ENCODE data around the gene NSMF. TPM values are rescaled to one million over a fixed set of nuclear protein-coding genes. Genes with fewer than 3 reads are reported as not detected.

NSMF gene
- total RNA-seq, 3 donors from 2014 or later (not counting 1 experiment from before 2014, with no cell fraction given): 78.1 to 111 (median 87.8) TPM

GRCh38 chr9:137458194-137459151 lies 661 bp downstream of the NSMF start:
- Histone ChIP-seq H3K9me3 (ENCODE audit: control insufficient read depth, insufficient read depth, low read length) (no peaks in the 10 kb centered on the region), H3K4me1 (ENCODE audit: control insufficient read depth, insufficient read depth, low read length) (peaks cover 69% of the 10 kb centered on the region), H3K27ac (ENCODE audit: low read length) (no peak overlapping the region), H3K36me3 (ENCODE audit: control insufficient read depth, insufficient read depth, low read length) (peaks cover 2% of the 10 kb centered on the region), H3K4me3 (ENCODE audit: low read length) (peak overlapping the region; percentile 5), H3K27me3 (ENCODE audit: control insufficient read depth, insufficient read depth, low read length) (no peaks in the 10 kb centered on the region)
- no peaks in the 10 kb centered on the region for H3K27me3 Mint-ChIP-seq (ENCODE audit: low read depth in 2 of 2)
- H3K36me3 Mint-ChIP-seq: no peaks in the 10 kb centered on the region
- peak in 1 of 2 donors; percentile 15 for DNase-seq
- H3K4me1 Mint-ChIP-seq: peaks cover 0 to 50% of the 10 kb centered on the region in 2 donors
- 19% methylated on average over 88 of the region's 88 CpGs for WGBS (ENCODE audit: insufficient coverage)
- H3K27ac Mint-ChIP-seq: no peak overlapping the region
- H3K9me3 Mint-ChIP-seq: no peaks in the 10 kb centered on the region
- intact Hi-C loops (cut with micrococcal nuclease): no loop called here
- no peak for TF ChIP-seq CTCF (IDR thresholded peaks at IDR 0.05)
- H3K4me3 Mint-ChIP-seq: no peak overlapping the region
- ATAC-seq: peak; percentile 8 to 12 (median 11)

GRCh38 chr9:137457406-137458193 lies 1.5 kb downstream of the NSMF start:
- peak overlapping the region; percentile 60 for H3K4me3 Mint-ChIP-seq
- DNase-seq (peak in 1 of 2 donors; percentile 18), ATAC-seq (no peak)
- H3K27me3 Mint-ChIP-seq (ENCODE audit: low read depth in 2 of 2): no peaks in the 10 kb centered on the region
- H3K9me3 Mint-ChIP-seq: no peaks in the 10 kb centered on the region
- no peak overlapping the region for H3K4me3 ChIP-seq (ENCODE audit: low read length)
- H3K27me3 ChIP-seq (ENCODE audit: control insufficient read depth, insufficient read depth, low read length): no peaks in the 10 kb centered on the region
- peak overlapping the region in 1 of 2 donors; percentile 29 for H3K27ac Mint-ChIP-seq
- peaks cover 0 to 50% of the 10 kb centered on the region in 2 donors for H3K4me1 Mint-ChIP-seq
- no peaks in the 10 kb centered on the region for H3K36me3 Mint-ChIP-seq
- H3K27ac ChIP-seq (ENCODE audit: low read length): no peak overlapping the region
- H3K4me1 ChIP-seq (ENCODE audit: control insufficient read depth, insufficient read depth, low read length): peaks cover 72% of the 10 kb centered on the region
- TF ChIP-seq CTCF (IDR thresholded peaks at IDR 0.05): no peak
- no peaks in the 10 kb centered on the region for H3K9me3 ChIP-seq (ENCODE audit: control insufficient read depth, insufficient read depth, low read length)
- 94% methylated on average over 44 of the region's 44 CpGs for WGBS (ENCODE audit: insufficient coverage)
- H3K36me3 ChIP-seq (ENCODE audit: control insufficient read depth, insufficient read depth, low read length): peaks cover 2% of the 10 kb centered on the region
- intact Hi-C loops (cut with micrococcal nuclease): no loop called here

GRCh38 chr9:137456864-137457405 lies 2.2 kb downstream of the NSMF start:
- intact Hi-C loops (cut with micrococcal nuclease): no loop called here
- Mint-ChIP-seq H3K4me1 (peaks cover 6 to 53% of the 10 kb centered on the region in 2 donors), H3K27ac (no peak overlapping the region), H3K27me3 (ENCODE audit: low read depth in 2 of 2) (no peaks in the 10 kb centered on the region), H3K36me3 (no peaks in the 10 kb centered on the region), H3K9me3 (no peaks in the 10 kb centered on the region), H3K4me3 (peak overlapping the region; percentile 13)
- Histone ChIP-seq H3K27ac (ENCODE audit: low read length) (no peak overlapping the region), H3K4me3 (ENCODE audit: low read length) (no peak overlapping the region), H3K4me1 (ENCODE audit: control insufficient read depth, insufficient read depth, low read length) (peaks cover 72% of the 10 kb centered on the region), H3K36me3 (ENCODE audit: control insufficient read depth, insufficient read depth, low read length) (peaks cover 2% of the 10 kb centered on the region), H3K27me3 (ENCODE audit: control insufficient read depth, insufficient read depth, low read length) (no peaks in the 10 kb centered on the region), H3K9me3 (ENCODE audit: control insufficient read depth, insufficient read depth, low read length) (no peaks in the 10 kb centered on the region)
- TF ChIP-seq CTCF (IDR thresholded peaks at IDR 0.05): no peak
- ATAC-seq (no peak), DNase-seq (peak in 1 of 2 donors; percentile 15)
- WGBS (ENCODE audit: insufficient coverage): 96% methylated on average over 10 of the region's 10 CpGs
